GM20431 (cell line): ENCODE results near the gene SERPINB13.

ENCODE experiments used
- in situ Hi-C: fragments of 300-500 bp; cut with MseI, MboI; formaldehyde crosslinking; loops from one replicate; pipeline ENCODE4 v1.15.0; 2020; ENCODE audit warnings: low sequenced_read_pairs; ENCODE audit not compliant: unreplicated experiment

SERPINB13 gene, protein sequence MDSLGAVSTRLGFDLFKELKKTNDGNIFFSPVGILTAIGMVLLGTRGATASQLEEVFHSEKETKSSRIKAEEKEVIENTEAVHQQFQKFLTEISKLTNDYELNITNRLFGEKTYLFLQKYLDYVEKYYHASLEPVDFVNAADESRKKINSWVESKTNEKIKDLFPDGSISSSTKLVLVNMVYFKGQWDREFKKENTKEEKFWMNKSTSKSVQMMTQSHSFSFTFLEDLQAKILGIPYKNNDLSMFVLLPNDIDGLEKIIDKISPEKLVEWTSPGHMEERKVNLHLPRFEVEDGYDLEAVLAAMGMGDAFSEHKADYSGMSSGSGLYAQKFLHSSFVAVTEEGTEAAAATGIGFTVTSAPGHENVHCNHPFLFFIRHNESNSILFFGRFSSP

DNA sequence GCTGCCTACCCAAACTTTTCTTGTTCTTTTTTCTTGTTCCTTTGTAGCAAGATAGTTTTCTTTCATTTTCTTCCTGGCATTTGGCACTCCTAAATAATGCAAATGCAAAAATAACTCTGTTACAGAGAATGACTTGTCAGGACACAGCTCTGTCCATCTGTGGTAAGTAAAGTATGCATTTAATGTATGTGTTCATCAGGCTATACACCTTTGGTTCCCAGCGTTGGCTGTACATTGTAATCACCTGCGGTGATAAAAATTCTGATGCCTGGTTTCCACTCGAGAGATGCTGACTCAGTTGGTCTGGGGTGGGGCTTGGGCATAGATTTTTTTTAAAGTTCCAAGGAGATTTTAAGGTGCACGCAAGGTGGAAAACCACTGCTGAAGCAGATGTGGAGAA lies at the start of gene SERPINB13:
SERPINB13 (plus strand) TSS at position 378 of the 400 bp plus-strand sequence. CDS start 1,325 bp downstream, outside the sequence.
- in situ Hi-C loops: loop anchor here (25.0 kb wide), 1 partner anchor 100 kb away; the partner anchor contains the start of gene SERPINB5

DNA sequence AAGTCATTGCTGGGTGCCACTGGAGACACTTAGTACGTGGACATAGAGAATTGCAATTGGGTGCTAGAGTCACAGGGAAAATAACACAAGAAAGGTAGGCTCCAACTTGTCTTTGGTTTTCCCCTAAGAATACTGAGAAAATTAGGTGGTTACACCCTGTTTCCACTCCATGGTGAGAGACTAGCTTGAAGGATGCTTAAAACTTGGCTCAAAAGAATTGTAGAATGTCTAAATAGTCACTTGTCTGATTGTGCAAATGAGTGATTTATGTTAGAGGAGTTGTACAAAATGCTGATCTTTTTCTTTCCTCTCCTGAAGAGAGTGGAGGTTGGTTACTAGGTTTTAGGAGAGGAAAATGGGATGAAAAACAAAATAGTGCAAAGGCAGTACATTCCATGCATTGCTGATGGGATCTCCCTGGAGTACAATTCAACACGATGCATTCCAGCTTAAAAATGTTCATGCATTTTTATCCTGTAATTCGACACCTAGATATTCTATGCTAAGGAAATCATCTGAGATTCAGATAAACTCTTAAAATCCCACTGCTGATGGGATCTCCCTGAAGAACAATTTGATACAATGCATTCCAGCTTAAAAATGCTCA lies 47.1 kb upstream of the SERPINB13 start:
- in situ Hi-C loops: no loop called here

DNA sequence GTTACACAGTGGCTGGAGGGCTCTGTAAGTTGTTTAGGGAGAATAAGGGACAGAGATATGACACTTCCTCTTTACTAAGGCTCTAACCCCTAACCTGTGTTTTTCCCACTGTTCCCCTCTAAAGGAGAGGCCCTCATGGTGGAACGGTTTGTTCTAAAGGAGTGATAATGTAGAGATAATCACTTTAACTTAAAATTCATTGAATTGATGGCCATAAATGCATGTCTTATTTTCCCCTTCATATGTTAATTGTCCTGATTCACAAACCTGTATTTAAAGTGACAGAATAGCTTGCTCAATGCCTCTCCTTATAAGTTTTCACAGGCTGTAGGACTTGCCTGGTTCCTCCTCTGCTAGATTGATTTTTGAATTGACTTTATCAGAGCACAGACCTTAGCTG lies 45.1 kb upstream of the SERPINB13 start, which contains the start of gene SERPINB12:
SERPINB12 (plus strand) TSS at position 301 of the 400 bp plus-strand sequence. CDS start 13,791 bp downstream, outside the sequence.
- in situ Hi-C loops: no loop called here

DNA sequence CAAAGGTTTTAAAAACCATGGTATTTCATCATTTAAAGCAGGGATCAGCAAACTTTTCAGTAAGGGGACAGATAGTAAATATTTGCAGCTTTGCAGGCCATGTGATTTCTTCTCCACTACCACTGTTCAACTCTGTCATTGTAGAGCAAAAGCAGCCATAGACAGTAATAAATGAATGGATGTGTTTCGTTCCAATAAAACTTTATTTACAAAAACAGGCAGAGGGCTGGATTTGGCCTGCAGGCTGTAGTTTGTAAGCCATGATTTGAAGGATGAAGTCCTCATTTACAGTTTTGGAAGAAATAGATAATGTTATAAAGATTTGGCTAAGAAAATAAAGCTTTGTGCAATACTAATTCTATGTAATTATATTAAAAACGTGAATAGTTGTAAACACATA lies 43.1 kb upstream of the SERPINB13 start:
- in situ Hi-C loops: no loop called here

DNA sequence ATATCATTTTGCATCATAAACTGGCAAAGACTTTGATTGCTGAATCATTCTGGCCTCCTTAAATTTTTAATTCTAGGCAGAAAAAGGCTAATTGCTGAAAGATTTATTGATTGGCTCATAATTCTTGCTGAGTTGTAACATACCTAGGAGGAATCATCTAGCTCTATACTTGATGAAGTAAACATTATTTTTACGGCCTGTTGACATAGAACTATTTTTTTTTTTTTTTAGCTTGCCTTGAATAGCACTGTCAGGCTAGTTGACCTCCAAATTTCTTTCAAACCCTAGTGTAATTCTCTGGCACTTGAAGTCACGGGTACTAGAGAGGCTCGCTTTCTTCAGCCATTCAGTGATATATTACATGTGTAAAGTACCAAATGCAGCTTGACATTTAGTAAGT lies 42.1 kb upstream of the SERPINB13 start:
- in situ Hi-C loops: no loop called here

DNA sequence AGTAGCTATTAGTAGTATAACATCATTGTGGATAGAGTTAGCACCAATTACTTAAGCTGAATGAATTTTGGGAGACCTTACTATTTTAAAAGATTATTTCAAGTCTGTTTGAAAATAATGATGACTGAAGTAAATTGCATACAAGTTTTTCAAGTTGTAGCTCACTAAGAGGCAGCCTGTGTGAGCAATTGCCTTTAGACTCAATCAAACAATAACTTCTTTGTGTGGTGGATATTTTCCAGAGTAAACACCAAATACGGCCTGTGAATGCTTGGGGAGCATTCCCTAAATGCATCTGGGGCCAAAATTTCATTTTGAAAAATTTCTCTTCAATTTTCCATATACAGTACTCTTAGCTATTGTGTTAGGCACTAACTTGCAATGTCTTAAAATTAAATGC lies 37.1 kb upstream of the SERPINB13 start:
- in situ Hi-C loops: no loop called here

DNA sequence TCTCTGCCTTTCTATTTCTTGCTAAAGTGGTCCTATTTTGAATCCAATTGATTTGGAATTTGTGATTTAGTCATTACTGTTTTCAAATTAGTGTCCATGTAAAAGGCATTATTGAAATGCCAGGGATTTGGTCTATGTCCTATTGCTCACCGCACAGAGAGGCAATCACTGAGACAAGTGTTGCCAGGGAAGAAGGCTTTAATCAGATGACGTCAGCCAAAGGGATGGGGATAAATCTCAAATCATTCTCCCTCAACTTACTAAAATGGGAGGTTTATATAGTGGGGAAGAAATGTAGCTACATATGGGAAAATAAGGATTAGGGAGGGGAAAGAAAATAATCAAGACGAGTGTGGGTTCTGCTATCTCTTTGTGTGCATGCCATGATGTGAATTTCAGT lies 35.4 kb upstream of the SERPINB13 start:
- in situ Hi-C loops: no loop called here

DNA sequence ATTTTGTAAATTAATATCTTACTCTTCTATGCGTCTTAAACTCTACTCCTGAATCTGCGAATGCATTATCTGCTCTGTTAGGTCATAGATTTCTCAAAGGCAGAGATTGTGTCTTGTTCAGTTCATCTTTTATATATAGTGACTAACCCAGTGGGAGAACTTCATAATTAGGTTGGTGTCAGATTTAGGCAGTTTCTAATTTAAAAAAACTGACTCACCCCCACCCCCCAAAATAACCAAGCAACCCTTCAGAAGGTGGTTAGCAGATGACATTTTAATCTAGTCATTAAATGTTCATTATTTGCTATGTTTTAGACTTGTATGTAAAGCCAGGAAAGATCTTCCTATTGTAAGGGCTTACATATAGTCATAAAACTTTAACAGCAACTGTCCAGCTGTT lies 34.6 kb upstream of the SERPINB13 start:
- in situ Hi-C loops: no loop called here

DNA sequence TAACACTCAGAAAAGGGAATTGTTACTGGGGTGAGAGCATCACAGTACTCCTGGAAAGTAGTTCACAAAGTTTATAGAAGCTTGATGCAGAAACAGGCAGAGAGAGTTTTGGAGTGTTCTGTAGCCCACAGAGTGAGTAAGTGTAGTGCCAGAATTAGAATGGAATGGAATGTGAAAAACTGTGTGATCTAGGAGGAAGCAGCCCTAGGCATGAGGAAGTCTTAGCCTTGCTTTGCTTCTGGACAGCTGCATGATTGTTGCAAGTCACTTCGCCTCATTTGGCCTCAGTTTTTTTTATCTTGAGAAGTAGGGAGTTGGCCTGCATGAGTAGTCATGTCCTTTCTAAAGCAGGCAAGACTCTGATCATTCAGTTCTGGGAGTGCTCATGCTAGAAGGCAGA lies 34.1 kb upstream of the SERPINB13 start:
- in situ Hi-C loops: no loop called here

DNA sequence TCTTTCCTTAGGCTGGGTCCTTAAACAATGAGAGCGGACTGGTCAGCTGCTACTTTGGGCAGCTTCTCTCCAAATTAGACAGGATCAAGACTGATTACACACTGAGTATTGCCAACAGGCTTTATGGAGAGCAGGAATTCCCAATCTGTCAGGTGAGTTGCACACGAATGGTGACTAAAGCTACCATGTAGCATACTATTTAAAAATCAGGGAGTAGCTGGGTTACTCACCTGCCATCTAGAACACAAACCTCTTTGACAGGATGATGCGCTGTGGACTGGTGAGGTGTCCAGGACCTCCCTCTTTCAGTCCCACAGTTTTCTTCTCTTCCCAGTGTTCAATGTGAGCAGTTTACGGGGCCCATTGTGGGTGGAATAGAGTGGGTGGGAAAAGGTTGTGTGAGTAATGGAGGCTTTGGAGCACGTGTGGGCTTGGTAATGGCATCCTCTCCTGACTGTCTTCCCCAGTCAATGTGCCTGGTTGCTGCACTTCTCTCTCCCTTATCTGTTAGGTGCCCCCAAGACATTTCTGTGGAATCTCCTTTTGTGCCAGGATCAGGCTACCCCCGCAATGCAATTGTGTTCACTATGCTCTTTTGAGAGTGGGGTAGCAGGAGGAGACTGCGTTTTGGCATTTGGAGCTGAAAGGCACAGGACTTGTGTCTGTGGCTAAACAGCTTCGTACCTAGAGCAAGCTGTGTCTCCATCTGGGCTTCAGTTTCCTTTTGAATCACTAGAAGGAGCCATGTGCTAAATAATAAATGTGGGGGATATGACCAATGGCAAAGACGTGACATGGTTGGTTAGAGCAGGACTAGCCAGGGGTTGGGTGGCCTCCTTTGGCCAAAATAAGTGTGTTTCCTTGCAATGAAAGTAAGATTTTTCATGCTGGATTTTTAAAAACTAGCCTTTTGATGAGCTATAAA lies 27.3 kb upstream of the SERPINB13 start:
- in situ Hi-C loops: no loop called here

DNA sequence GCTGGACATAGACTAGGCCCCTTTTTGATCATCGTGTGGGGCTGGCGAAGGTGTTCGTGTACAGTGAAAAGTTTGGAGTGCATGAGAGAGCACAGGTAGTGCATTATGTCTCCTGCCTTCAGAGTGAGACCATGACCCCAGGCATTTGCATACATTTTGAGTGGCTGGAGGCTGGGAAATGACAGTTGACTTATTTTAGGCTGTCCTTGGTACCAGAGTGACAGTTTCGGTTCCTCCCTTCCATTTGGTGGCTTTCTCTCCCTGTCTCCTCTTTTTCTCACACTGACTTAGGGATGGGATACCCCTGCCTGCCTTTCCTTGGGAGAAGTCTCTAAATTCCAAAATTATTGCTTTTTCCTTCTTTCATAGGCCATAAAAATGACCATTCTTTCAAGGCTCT lies 24.9 kb upstream of the SERPINB13 start:
- in situ Hi-C loops: no loop called here

DNA sequence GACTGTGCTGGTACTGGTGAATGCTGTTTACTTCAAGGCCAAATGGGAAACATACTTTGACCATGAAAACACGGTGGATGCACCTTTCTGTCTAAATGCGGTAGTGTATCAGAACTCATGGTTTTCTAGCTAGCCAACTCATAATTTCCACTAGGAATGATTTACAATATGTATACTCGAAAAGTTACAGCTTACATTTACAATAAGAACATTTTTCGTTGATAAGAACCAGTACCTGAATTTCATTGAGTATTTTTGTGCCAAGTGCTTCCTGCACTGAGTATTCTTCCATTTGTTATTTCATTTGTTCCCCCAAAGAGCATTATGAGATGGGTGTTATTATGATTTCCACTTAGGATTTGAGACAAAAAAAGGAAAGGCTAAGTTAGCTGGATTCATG lies 23.1 kb upstream of the SERPINB13 start:
- in situ Hi-C loops: no loop called here

DNA sequence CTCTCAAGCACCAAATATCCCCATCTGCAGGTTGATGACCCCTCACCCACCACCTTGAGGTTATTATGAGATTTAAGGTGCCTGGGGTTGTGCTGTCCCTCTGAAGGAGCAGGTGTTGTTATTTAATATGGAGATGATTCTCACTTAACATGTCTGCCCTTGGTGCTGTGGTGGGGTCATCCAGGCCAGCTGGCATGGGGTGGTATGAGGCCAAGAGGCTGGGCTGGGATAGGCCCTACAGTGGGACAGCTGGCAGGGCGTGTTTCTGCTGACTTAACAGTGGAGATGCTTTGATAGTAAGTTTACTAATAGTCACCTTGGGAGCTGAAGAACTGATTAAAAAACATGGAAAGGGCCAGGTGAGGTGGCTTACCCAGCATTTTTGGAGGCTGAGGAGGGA lies 22.6 kb upstream of the SERPINB13 start:
- in situ Hi-C loops: no loop called here

DNA sequence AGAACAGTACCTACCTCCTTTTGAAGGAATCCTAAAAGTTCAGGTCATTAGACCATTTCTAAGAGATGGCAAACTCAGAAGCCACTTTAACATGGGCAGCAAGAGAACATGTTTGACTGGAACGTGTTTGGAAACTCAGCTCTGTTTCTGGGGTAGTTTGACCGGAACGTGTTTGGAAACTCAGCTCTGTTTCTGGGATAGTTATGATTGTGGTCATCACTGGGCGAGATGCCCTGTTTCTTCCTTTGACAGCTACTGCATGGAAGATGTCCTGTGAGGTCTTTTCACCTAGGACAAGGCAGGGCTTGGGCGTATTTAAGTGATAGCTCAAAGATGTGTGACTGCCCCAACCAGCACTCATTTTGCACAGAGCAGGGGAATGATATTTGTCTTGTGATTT lies 19.9 kb upstream of the SERPINB13 start:
- in situ Hi-C loops: no loop called here

DNA sequence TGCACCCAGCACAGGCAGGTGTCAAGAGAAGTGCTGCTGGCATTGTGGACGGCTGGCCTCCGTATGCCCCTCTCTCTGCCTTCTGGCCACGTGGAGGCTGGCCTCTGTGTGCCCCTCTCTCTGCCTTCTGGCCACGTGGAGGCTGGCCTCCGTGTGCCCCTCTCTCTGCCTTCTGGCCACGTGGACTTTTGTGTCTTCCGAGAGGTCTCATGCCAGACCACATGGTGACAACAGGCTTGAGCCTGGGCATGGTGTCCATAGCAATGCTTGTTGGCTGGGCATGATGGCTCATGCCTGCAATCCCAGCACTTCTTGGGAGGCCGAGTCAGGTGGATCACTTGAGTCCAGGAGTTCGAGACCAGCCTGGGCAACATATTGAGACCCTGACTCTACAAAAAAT lies 19.3 kb upstream of the SERPINB13 start:
- in situ Hi-C loops: no loop called here

DNA sequence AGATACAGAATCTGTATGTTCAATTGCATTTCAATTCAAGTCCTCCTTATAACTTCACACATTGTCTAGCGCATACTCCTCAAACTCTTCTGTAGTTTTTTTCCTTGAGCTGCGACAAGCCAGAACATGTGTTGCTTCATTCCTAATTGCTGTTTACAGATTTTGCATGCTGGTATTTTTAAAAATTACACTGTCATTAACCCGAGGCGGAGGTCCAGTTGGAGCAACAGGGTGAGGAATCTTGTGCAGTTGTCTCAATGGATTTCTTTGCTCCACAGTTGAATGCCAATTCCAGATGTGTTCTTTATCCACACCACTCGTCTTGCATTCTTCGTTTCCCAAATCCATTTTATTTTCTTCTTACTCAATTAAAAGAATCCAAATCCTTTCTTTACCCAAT lies 16.4 kb upstream of the SERPINB13 start:
- in situ Hi-C loops: no loop called here

DNA sequence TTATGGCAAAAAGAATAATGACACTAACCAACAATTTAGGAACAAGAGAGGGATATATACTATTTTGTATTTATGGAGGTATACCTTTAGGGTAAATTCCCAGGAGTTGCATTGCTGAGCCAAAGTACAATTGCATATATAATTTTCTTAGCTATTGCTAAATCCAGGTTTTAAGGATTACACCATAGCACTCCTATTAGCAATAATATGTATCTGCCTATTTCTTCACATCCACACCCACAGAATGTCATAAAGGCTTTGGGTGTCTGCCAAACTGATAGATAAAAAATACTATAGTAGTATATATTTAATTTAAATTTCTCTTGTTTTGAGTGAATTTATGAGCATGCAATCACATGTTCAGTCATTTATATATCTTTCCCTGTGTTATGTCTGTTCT lies 11.5 kb upstream of the SERPINB13 start:
- in situ Hi-C loops: loop anchor here (25.0 kb wide), 1 partner anchor 88 kb away; the partner anchor contains the start of gene SERPINB5

DNA sequence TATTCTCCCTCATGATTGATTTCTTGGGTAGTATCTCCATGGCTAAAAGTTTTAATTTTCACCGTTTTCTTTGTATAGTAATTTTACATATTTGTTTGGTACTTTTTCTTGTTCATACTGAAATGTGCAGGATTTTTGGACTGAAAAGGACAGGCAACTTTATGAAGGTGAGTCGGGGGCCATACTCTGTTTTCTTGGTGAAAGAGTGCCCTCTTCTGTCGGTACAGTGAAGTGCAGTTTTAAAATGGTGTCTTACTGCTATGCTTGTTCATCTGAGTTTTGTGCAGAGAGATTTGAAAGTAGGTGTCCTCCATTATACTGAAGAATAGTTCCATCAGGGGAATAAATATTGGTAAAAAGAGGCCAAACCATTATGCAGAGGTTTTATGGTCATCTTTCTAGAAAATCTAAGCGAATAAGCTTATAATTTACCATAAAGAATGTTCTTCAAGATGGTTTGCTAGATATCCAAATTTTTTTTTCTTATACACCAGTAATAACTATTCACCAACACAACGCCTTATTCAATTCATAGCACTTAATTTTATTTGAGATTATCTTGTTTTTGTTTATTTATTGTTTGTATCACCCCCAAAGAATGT lies 8.7 kb upstream of the SERPINB13 start:
- in situ Hi-C loops: loop anchor here (25.0 kb wide), 1 partner anchor 91 kb away; the partner anchor contains the start of gene SERPINB5

DNA sequence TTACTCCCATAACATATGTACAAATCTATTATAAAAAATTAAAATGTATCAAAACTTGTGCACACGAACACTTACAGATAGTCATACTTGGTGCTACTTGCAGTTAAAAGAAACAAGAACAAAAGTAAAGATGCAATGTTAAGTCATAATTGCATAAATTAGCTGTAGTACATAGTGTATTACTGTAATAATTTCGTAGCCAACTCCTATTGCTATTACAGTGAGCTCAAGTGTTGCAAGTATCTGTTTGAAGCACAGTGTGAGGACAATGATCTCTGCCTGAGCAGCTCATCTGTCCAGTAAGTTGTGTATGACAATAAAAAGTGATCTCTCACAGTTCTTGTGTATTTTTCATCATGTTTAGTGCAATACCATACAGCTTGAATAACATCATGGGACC lies 7.5 kb upstream of the SERPINB13 start:
- in situ Hi-C loops: loop anchor here (25.0 kb wide), 1 partner anchor 92 kb away; the partner anchor contains the start of gene SERPINB5

DNA sequence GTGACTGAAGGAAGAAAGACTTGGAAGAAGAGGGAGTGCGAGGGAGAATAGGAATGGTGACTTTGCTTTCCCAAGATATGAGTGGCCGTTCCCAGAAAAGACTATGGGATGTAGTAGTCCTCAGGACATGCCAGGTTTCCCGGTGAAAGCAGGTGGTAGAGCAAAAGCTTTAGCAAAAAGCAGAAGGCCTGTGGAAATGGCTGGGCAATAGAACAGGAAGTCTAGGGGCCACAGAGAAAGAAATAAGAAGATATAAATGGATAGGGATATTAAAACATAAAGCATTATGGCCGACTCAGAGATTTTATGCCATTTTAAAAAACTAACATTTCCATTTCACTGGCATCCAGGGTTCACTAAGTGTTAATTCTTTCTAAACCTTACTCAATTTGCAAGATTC lies 1.2 kb upstream of the SERPINB13 start:
- in situ Hi-C loops: loop anchor here (25.0 kb wide), 1 partner anchor 99 kb away; the partner anchor contains the start of gene SERPINB5
